KBM-7 (cell line): Measurements from ENCODE around the gene WDR83.
"Not testable (repeated sequence)": the region's sequence is repeated elsewhere in the genome, so short reads cannot be mapped to it uniquely, and the experiment has no call there.

Experiments used
- DNase-seq: peaks from one replicate; pipeline ENCODE4 v3.0.0-alpha.2; 2015
- in situ Hi-C: fragments of 300-500 bp; cut with MboI; formaldehyde crosslinking; loops from 2 replicates; pipeline ENCODE4 v1.14.3; 2020; ENCODE audit warnings: low sequenced_read_pairs, low pct_unique_long_range_greater_than_20kb, mixed read lengths

The WDR83 gene, protein sequence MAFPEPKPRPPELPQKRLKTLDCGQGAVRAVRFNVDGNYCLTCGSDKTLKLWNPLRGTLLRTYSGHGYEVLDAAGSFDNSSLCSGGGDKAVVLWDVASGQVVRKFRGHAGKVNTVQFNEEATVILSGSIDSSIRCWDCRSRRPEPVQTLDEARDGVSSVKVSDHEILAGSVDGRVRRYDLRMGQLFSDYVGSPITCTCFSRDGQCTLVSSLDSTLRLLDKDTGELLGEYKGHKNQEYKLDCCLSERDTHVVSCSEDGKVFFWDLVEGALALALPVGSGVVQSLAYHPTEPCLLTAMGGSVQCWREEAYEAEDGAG

DNA sequence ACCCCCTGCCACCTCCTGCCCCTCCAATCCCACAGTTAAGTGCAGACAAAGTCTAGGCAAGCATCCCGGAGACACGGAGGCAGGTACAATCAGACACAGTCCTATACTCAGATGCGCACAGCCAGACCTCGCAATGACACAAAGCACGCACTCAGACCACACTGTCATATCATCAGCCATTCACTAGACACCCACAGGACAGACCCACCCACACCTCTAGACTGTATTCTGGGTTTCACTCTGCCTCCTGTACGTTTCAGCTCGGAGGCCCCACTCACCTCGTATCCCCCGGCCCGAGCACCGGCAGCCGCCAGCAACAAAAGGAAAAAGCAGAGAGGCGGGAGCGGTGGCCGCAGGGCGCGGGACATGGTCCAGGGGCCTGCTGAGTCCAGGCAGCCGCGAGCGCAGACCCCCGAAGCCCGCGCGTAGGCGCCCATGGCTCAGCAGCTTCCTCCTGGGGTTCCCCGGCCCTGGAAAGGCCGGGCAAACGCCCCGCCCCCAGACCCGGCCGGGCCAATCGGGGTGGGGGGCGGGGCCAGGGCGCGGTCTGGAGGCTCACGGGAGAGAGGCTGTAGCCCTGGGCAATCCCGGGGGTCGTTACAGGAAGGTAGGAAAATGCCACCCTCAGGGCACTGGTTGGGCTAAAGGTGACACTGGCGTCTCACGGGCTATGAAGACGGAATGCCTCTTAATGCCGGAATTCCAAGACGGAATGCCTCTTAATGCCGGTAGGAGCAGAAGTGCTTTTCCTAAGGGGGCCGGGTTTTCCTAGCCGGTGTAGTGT, at the start of gene WDR83, which contains the start of gene MAN2B1:
Gene WDR83 (plus strand): TSS at position 543 of the 784 bp plus-strand sequence. CDS start 2,984 bp downstream, outside the sequence.
Gene MAN2B1 (minus strand): TSS at position 478 of the 784 bp plus-strand sequence. CDS start 41 bp downstream, at position 437.
- in situ Hi-C loops, result no loop called here
- peak; percentile 87 for DNase-seq

DNA sequence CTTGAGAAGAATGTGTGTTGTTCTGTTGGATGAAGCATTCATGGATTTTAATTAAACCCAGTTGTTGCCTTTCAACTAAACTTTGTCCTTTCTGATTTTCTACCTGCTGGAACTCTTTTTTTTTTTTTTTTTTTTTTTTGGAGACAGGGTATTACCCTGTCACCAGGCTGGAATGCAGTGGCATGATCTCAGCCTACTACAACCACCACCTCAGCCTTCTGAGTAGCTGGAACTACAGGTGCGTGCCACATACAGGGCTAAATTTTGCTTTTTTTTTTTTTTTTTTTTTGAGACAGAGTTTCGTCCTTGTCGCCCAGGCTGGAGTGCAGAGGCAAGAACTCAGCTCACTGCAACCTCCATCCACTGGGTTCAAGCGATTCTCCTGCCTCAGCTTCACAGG, 49.0 kb upstream of the WDR83 start:
- DNase-seq, result no peak
- in situ Hi-C loops, result no loop called here

- DNase-seq, in situ Hi-C loops: not testable (repeated sequence)
These were observed 45.2 kb upstream of the WDR83 start for GRCh38 chr19:12621253-12622024.

GRCh38 chr19:12623361-12624031, 43.1 kb upstream of the WDR83 start:
- in situ Hi-C loops, result no loop called here
- no peak for DNase-seq

- in situ Hi-C loops, result no loop called here
- no peak for DNase-seq
These were observed 39.6 kb upstream of the WDR83 start for GRCh38 chr19:12626958-12627357.

DNA sequence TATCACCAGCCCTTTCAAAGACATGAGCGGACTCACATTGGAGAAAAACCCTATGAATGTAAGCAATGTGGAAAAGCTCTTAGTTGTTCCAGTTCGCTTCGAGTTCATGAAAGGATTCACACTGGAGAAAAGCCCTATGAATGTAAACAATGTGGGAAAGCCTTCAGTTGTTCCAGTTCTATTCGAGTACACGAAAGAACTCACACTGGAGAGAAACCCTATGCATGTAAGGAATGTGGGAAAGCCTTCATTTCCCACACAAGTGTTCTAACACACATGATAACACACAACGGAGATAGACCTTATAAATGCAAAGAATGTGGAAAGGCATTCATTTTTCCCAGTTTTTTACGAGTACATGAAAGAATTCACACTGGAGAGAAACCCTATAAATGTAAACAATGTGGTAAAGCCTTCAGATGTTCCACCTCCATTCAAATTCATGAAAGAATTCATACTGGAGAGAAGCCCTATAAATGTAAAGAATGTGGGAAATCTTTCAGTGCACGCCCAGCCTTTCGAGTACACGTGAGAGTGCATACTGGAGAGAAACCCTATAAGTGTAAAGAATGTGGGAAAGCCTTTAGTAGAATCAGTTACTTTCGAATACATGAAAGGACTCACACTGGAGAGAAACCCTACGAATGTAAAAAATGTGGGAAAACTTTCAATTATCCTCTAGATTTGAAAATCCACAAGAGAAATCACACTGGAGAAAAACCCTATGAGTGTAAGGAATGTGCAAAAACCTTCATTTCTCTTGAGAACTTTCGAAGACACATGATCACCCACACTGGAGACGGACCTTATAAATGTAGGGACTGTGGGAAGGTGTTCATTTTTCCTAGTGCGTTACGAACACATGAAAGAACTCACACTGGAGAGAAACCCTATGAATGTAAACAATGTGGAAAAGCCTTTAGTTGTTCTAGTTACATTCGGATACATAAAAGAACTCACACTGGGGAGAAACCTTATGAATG, 38.3 kb upstream of the WDR83 start:
- peak; percentile 26 for DNase-seq
- in situ Hi-C loops, result no loop called here

DNA sequence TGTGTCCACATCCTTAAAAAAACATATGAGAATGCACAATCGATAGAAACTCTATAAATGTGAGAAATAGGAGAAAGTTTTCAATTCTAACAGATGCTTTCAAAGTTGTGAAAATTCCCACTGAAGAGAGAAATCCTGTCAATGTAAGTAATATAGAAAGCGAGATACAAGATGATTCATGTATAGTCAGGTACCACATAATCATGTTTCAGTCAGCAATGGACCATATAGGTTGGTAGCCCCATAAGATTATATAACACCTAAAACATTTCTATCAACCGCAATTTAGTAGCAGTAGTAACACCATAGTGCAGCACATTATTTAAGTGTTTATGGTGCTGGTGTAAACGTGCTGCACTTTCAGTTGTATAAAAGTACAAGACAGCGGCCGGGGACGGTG, 37.4 kb upstream of the WDR83 start:
- DNase-seq, result no peak
- in situ Hi-C loops, result no loop called here

DNA sequence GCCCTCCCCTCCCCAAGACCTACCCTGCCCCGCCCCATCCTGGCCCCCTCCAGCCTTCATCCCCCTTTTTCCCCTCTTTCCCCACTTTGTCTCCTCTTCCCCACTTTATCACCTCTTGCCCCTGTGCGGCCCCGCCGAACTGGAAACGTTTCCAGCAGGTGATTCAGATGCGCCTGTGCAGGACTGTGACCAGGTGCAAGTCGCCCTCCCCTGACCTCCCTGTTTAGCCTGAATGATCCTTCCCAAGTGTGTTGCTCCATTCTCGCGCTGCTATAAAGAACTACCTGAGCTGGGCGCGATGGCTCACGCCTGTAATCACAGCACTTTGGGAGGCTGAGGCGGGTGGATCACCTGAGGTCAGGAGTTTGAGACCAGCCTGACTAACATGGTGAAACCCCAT, 30.0 kb upstream of the WDR83 start:
- in situ Hi-C loops, result no loop called here
- no peak for DNase-seq

DNA sequence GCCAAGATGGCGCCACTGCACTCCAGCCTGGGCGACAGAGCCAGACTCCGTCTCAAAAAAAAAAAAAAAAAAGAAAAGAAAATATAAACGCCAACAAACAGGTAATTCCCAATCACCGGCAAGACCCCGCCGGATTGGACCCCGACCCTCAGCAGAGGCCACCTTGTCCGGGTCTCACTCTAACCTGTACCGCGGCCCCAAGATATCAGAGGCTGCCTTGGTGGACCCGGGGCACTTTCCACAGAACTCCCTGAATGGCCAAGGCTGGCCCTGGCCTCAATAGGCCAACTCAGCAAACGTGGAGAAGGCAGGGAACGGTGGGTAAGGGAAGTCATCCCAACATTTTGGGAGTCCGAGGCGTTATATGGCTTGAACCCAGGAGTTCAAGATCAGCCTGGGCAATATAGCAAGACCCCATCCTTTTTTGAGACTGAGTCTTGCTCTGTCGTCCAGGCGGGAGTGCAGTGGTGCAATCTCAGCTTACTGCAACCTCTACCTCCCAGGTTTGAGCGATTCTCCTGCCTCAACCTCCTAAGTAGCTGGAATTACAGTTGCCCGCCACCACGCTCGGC, 27.9 kb upstream of the WDR83 start:
- in situ Hi-C loops, result no loop called here
- DNase-seq, result no peak

- in situ Hi-C loops, result no loop called here
These were observed 26.6 kb upstream of the WDR83 start for GRCh38 chr19:12639901-12640613.

DNA sequence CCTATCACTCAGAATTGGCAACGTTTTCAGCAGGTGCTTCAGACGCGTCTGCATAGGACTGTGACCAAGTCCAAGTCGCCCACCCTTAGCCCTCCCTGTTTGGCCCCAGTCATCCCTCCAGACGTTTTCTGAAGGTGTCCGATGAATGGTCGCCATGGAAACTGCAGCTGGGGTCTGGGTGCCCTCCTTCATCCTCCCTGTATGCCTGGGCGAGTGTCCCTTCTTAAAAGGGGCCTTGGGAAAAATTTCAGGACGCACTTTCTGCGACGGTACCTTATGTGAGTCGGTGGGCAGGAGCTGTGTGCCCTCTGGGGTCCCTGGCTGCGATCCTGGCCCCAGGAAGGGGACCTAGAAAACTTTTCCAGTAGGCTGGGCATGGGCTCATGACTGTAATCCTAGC, 25.2 kb upstream of the WDR83 start:
- in situ Hi-C loops, result no loop called here
- DNase-seq, result no peak

More at GRCh38 chr19:12639901-12640613, 26.6 kb upstream of the WDR83 start:
- no peak for DNase-seq

DNA sequence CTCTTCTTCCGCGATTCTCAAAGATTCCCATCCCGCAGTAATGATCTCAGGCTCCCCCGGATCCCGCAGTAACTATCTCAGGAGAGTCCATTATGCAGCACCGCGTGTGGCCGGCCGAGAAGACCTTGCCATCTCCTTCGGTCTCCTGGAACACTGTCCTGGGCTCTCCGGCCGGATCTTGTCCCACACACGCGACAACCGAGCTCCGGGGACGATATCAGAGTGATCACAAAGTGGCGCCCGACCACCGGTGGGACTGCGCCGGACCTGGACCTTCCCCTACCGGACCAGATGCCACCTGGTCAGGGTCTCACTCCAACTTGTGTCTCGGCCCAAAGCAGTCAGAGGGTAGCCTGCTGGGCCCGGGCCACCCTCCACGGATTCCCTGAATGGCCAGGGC, 24.1 kb upstream of the WDR83 start:
- DNase-seq, result no peak
- in situ Hi-C loops, result no loop called here

- in situ Hi-C loops, DNase-seq: not testable (repeated sequence)
These were observed 22.9 kb upstream of the WDR83 start for GRCh38 chr19:12643716-12644115.

DNA sequence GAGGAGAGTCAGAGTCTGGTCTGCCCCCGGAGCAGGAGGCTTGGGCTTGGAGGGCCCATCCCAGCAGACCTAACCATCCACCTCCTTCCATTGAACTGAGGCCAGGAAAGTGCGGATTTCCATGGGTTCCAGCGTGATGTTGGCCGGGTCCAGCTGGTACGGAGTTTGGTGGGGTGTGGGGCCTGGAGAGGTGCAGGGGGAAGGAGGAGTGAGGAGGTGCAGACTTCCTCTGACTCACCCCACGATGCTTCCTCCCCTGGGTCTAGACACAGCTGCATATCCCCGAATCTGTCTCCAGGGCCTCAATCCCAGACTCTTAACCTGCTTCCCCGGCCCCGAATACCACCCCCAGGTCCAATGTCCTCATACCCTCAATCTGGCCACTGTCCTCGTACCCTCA, 20.1 kb upstream of the WDR83 start:
- DNase-seq, result no peak
- in situ Hi-C loops, result no loop called here

DNA sequence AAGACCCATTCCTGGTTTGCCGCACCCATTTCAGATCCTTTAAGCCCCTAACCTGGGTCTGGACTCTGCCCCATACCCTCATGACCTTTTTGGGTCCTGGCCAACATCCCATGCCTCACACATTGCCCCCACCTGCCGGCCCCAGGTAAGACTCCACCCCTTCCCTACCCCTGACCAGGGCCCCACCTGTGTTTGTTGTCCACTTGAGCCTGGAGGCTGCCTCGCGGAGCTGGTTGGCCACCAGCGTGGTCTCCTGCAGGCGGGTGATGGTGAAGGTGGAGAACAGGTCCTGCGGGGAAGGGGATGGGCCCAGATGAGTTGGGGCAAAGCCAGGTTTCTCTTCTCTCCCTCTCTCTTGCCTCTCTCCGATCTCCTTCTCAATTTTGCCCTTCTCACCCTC, 19.6 kb upstream of the WDR83 start:
- DNase-seq, result no peak
- in situ Hi-C loops, result no loop called here

GRCh38 chr19:12647490-12648071, 19.0 kb upstream of the WDR83 start:
- DNase-seq, result no peak
- in situ Hi-C loops, result no loop called here

- in situ Hi-C loops, result no loop called here
- DNase-seq, result no peak
These were observed 18.5 kb upstream of the WDR83 start for GRCh38 chr19:12648088-12648487.
